WTC11 (cell line): ENCODE measurements around the gene POLD3.

Experiments used
- ARID4B ChIP-seq: sonication (generic); formaldehyde crosslinking; IDR thresholded peaks from 2 replicates; pipeline ENCODE4 v1.8.0; 2023; ENCODE audit warnings: missing genetic modification reagents, mild to moderate bottlenecking, borderline replicate concordance
- CREB1 ChIP-seq: sonication (generic); formaldehyde crosslinking; IDR thresholded peaks from 2 replicates; pipeline ENCODE4 v1.8.0; 2023; ENCODE audit warnings: mild to moderate bottlenecking, missing genetic modification reagents
- CTCF ChIP-seq: fragments of 200-600 bp; IDR thresholded peaks from 2 replicates; pipeline ENCODE4 v1.8.0; 2022; ENCODE audit warnings: antibody characterized with exemption
- ESRRA ChIP-seq: sonication (generic); formaldehyde crosslinking; IDR thresholded peaks from 2 replicates; pipeline ENCODE4 v1.8.1; 2022; ENCODE audit warnings: mild to moderate bottlenecking, missing genetic modification reagents, borderline replicate concordance
- KAT7 ChIP-seq: sonication (generic); formaldehyde crosslinking; IDR thresholded peaks from 2 replicates; pipeline ENCODE4 v1.8.1; 2023; ENCODE audit warnings: missing genetic modification reagents, mild to moderate bottlenecking, borderline replicate concordance
- TP53 ChIP-seq: sonication (generic); formaldehyde crosslinking; IDR thresholded peaks from 2 replicates; pipeline ENCODE4 v1.8.1; 2023; ENCODE audit warnings: mild to moderate bottlenecking, missing genetic modification reagents
- ZBTB21 ChIP-seq: sonication (generic); formaldehyde crosslinking; IDR thresholded peaks from 2 replicates; pipeline ENCODE4 v1.8.1; 2023; ENCODE audit warnings: mild to moderate bottlenecking, missing genetic modification reagents, borderline replicate concordance
- ZNF423 ChIP-seq: fragments of 250-450 bp; sonication (Bioruptor Pico); IDR thresholded peaks from 2 replicates; pipeline ENCODE4 v2.1.2; 2022; ENCODE audit warnings: mild to moderate bottlenecking, moderate library complexity

- TF ChIP-seq CREB1 (CRISPR knock-in tag) (no peak), ESRRA (CRISPR knock-in tag) (no peak), ZNF423 (no peak), CTCF (no peak), TP53 (CRISPR knock-in tag) (no peak), ARID4B (CRISPR knock-in tag) (no peak), ZBTB21 (CRISPR knock-in tag) (no peak), KAT7 (no peak)
Measured at GRCh38 chr11:74620531-74620930, 28.1 kb downstream of the POLD3 start.
